ENCODE data around the gene FBXO24.

The FBXO24 gene

DNA sequence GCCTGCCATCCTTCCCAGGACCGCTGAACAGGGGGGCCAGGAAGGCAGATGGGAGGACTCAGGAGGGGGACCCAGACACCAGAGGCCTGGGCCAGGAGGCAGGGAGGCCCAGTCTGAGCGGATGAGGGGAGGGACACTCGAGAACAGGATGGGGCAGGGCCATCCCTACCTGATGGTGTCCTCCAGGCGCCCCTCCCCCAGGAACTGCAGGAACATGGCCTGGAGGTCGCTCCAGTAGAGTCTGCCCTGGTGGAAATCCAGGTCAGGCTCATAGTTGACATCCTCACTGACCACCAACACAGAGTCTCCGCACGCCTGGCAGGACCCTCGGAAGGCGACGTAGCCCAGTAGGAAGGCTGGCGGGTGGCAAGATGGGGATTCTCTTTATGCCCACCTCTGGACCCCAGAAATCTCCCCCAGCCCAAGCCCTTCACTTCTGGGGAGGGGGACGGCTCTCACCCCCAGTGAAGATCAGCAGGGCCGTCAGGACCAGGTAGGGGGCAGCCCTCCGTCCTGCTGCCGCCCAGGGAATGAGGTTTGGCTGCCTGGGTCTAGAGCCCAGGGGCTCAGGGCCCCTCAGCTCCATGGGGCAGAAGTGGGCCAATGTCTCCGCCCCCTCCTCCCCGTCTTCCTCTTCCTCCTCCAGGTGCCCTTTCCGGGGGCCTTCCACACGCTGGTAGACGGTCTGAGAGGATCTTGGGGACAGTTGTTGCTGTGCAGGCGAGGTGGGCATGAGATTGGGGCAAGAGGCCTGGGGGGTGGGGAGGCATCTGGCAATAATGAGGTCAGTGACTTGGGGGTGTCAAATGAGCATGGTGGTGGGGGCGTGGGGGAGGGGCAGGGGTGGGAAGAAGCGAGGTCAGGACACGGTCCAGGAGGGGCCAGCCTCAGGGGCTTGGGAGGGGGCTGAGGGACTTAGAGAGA lies 54.7 kb downstream of the FBXO24 start:
- Mint-ChIP-seq H3K27ac (peak overlapping the region in 1 of 2 donors; percentile 44), H3K4me1 (ENCODE audit: low read depth in 2 of 2) (peaks cover 0 to 4% of the 10 kb centered on the region in 2 donors), H3K4me3 (no peak overlapping the region), H3K27me3 (peaks cover 14 to 31% of the 10 kb centered on the region in 2 donors), H3K36me3 (ENCODE audit: insufficient read depth) (no peaks in the 10 kb centered on the region), H3K9me3 (no peaks in the 10 kb centered on the region)
- ATAC-seq (replicated peaks) (no peak), DNase-seq (no peak)

DNA sequence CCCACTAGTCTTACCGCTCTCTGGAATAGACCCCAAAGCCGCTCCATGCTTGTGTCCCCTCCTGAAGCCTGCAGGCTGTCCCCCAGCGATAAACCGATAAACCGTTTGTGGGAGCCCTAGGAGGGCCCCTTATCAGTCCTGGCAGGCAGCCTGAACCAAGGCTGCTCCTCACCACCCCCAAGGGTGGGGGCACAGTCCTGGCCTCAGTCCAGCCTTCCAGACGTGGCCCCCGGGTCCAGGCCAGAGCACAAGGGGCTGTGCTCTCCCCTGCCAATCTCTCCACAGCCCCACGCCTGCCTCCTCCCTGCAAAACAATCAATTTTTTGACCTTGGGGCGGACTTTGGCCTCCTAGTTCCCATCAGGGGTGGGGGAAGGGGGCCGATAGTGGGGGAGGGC lies 55.3 kb downstream of the FBXO24 start, which contains the start of gene TFR2:
Gene TFR2 (minus strand): TSS at position 90 of the 397 bp plus-strand sequence. CDS start 43 bp downstream, at position 47.
- Mint-ChIP-seq H3K27me3 (peaks cover 19 to 37% of the 10 kb centered on the region in 2 donors), H3K9me3 (no peaks in the 10 kb centered on the region), H3K4me3 (no peak within 1 kb of the TSS), H3K27ac (peak within 1 kb of the TSS; percentile 20 to 44), H3K36me3 (ENCODE audit: insufficient read depth) (no peaks in the 10 kb centered on the region), H3K4me1 (ENCODE audit: low read depth in 2 of 2) (peaks cover 0 to 4% of the 10 kb centered on the region in 2 donors)
- no peak for DNase-seq
- ATAC-seq (replicated peaks) = no peak

DNA sequence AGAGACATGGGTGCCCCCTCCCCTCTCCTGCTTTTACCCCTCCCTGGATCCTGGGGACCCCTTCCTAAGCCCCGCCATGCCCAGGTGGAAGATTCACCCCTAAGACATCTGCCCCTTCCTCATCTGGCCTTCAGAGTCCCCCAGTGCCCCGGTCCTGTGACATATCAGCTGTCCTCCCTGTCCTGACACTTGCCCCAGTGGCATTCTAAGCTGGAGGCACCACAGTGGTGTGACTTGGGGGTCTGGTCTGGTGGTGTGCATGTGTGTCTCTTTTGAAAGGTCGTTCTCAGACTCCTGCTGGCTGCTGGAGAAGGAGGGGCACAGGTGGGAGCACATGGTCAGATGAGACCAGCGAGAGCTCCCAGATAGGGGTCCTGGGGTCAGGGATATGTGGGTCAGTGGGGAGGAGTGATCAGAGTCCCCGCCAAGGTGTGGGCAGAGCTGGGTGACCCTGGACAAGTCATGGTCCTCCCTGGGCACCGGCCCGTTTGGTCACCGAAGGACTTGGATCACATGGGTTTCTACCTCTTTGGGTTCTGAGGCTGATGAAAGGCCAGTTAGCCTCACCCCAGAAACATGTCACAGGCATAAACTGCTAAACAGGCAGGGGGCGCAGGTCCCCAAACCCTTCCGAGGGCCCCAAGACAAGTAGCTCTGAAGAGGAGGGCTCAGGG lies 55.9 kb downstream of the FBXO24 start:
- DNase-seq (no peak), ATAC-seq (replicated peaks) (no peak)
- H3K27me3 Mint-ChIP-seq = peaks cover 19 to 40% of the 10 kb centered on the region in 2 donors
- H3K4me1 Mint-ChIP-seq (ENCODE audit: low read depth in 2 of 2) = peaks cover 0 to 4% of the 10 kb centered on the region in 2 donors
- H3K9me3 Mint-ChIP-seq = no peaks in the 10 kb centered on the region
- H3K4me3 Mint-ChIP-seq = no peak overlapping the region
- H3K36me3 Mint-ChIP-seq (ENCODE audit: insufficient read depth) = no peaks in the 10 kb centered on the region
- H3K27ac Mint-ChIP-seq = peak overlapping the region in 1 of 2 donors; percentile 20

DNA sequence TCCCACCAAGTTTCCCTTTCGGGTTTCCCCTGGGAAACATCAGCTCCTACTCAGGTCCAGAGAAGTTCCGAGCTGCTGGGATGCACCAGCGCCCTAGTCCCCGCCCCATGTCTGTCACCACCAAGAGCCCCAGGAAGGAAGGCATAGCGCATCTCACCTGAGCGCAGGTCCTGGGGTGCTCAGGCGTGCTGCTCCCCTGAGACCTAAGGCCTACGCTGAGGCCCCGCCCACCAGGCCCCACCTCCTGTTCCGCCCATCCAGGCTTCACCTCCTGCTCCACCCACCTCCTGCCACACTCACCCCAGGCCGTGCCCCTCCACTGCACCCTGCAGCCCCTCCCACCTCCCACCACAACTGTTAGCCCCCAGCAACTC lies 56.4 kb downstream of the FBXO24 start:
- DNase-seq (no peak), ATAC-seq (replicated peaks) (peak; percentile 51)
- Mint-ChIP-seq H3K9me3 (no peaks in the 10 kb centered on the region), H3K4me3 (no peak overlapping the region), H3K27me3 (peaks cover 19 to 45% of the 10 kb centered on the region in 2 donors), H3K4me1 (ENCODE audit: low read depth in 2 of 2) (peaks cover 0 to 4% of the 10 kb centered on the region in 2 donors), H3K36me3 (ENCODE audit: insufficient read depth) (peaks cover 2% of the 10 kb centered on the region), H3K27ac (no peak overlapping the region)

DNA sequence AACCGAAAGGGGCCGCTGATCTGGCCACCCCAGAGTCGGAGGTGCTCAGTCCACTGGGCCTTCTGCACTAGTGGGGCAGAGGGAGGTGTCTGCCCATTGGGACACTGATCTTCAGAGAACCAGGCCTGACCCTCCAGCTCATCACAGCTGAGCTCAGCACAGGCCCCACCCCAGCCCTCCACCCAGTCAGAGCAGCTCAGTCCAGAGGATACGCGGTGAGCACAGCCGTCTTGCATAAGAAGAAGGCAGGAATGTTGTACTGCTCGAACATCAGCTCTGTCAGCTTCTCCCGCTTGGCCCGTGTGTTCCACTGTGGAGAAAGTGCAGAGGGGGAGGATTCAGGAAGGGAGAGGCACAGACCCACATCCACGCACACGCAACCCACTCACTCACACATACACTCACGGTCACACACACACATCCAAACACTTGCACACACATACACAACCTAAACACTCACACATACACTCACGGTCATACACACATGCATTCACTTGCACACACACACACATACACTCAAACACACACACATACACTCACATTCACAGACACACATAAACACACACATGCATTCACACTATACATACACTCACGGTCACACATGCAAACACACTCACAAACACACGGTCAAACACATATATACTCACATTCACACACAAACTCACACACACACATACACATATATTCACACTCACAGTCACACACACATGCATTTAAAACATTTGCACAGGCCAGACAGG lies 63.9 kb downstream of the FBXO24 start:
- Mint-ChIP-seq H3K4me1 (ENCODE audit: low read depth in 2 of 2) (peaks cover 0 to 4% of the 10 kb centered on the region in 2 donors), H3K9me3 (no peaks in the 10 kb centered on the region), H3K27ac (no peak overlapping the region), H3K27me3 (peaks cover 45 to 78% of the 10 kb centered on the region in 2 donors), H3K36me3 (ENCODE audit: insufficient read depth) (peaks cover 3% of the 10 kb centered on the region), H3K4me3 (no peak overlapping the region)
- DNase-seq = no peak
- ATAC-seq (replicated peaks) = no peak

All from effector memory CD8-positive, alpha-beta T cell (primary cell).